ENCODE measurements around the gene HES2. TPM values are rescaled to one million over a fixed set of nuclear protein-coding genes. Genes with fewer than 3 reads are reported as not detected.
A peak's percentile ranks its signal among the peaks of the same experiment; 100 is the strongest.
"Not testable (repeated sequence)": the region's sequence is repeated elsewhere in the genome, so short reads cannot be mapped to it uniquely, and the experiment has no call there.

HES2 gene
- polyA plus RNA-seq, 1 donor from 2014 or later: not detected

DNA sequence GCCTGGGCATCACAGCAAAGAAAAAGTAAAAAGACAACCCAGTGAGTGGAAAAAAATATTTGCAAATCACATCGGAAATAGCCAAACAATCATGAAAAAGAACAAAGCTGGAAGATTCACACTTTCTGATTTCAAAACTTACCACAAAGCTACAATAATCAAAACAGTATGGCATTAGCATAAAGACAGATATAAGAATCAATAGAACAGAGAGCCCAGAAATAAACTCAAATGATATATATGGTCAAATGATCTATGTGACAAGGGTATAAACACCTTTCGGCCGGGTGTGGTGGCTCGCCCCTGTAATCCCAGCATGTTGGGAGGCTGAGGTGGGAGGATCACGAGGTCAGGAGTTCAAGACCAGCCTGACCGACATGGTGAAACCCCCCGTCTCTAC is 39.7 kb downstream of the HES2 start:
- Mint-ChIP-seq H3K27me3 (no peaks in the 10 kb centered on the region), H3K4me3 (no peak overlapping the region), H3K9me3 (peaks cover 0 to 5% (median 0%) of the 10 kb centered on the region in 3 donors), H3K27ac (no peak overlapping the region), H3K36me3 (peaks cover 3% of the 10 kb centered on the region), H3K4me1 (peaks cover 0 to 2% (median 0%) of the 10 kb centered on the region in 3 donors)

- H3K9me3 Mint-ChIP-seq: peaks cover 0 to 5% (median 0%) of the 10 kb centered on the region in 3 donors
- H3K4me3 Mint-ChIP-seq: peak overlapping the region in 1 of 4 donors; percentile 23
- peaks cover 0 to 2% (median 0%) of the 10 kb centered on the region in 3 donors for H3K4me1 Mint-ChIP-seq
- no peaks in the 10 kb centered on the region for H3K27me3 Mint-ChIP-seq
- H3K36me3 Mint-ChIP-seq: peaks cover 1% of the 10 kb centered on the region
- H3K27ac Mint-ChIP-seq: no peak overlapping the region
Measured at GRCh38 chr1:6378096-6378746, 41.5 kb downstream of the HES2 start.

DNA sequence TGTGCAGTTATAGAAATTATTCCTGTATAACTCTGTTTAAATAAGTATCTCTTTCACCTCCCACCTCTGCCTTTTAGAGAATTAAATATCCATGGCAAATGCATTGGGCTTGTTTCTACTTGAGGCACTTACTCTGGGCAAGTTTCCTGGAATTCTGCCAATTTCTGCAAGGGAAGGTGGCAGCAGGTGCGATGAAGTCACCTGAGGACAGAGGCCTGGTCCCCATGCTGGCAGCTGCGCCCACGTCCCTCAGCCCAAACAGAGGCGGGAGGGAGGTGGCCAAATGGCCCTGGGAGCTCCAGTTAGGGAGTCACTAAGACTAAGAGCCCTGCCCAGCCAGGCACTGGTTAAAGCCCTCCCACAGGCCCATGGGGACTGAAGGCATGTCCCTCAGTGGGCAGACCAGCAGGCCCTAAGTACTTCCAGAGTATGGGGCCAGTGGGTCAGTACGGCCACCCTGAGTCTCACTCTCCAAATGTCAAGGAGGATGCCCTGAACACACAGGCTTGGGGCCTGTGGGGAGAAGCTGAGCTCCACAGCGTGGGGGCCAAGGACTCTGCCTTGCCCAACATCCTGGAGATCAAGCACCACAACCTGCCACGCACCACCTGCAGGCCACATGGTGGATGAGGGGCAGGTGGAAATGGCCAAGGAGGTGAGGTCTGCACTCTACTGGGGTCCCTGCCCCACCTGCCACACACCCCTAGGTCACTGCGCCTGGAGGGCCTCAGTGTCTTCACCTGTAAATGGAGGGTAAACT is 45.6 kb downstream of the HES2 start:
- Mint-ChIP-seq H3K4me3 (no peak overlapping the region), H3K27me3 (no peaks in the 10 kb centered on the region), H3K36me3 (no peaks in the 10 kb centered on the region), H3K27ac (no peak overlapping the region), H3K9me3 (peaks cover 0 to under 1% (median 0%) of the 10 kb centered on the region in 3 donors), H3K4me1 (peaks cover 0 to under 1% (median 0%) of the 10 kb centered on the region in 3 donors)

DNA sequence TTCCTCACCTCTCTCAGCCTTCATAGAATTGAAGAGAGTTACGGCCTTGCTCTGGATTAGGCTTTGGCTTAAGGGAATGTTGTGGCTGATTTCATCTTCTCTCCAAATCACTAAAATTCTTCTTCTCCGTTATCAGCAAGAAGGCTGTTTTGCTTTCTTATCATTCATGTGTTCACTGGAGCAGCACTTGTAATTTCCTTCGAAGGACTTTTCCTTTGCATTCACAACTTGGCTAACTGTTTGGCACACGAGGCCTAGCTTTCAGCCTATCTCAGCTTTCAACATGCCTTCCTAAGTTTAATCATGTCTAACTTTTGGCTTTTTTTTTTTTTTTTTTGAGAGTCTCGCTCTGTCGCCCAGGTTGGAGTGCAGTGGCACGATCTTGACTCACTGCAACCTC is 47.5 kb downstream of the HES2 start:
- not testable (repeated sequence) for H3K27me3 Mint-ChIP-seq, H3K9me3 Mint-ChIP-seq, H3K36me3 Mint-ChIP-seq, H3K4me1 Mint-ChIP-seq, H3K4me3 Mint-ChIP-seq, H3K27ac Mint-ChIP-seq

DNA sequence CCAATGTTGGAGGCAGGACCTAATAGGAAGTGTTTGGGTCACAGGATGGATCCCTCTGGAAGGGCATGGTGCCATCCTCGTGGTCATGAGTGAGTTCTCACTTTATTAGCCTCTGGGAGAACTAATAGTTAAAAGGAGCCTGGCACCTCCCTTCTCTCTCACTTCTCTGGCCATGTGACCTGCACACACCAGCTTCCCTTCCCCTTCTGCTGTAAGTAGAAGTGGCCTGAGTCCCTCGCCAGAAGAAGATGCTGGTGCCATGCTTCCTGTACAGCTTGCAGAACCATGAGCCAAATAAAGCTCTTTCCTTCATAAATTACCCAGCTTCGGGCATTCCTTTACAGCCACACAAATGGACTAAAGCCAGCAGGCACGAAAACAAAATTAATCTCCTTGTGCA is 49.7 kb downstream of the HES2 start:
- no peaks in the 10 kb centered on the region for H3K36me3 Mint-ChIP-seq
- H3K27ac Mint-ChIP-seq: peak overlapping the region in 1 of 3 donors; percentile 85
- H3K4me3 Mint-ChIP-seq: no peak overlapping the region
- H3K27me3 Mint-ChIP-seq: no peaks in the 10 kb centered on the region
- H3K9me3 Mint-ChIP-seq: no peaks in the 10 kb centered on the region
- H3K4me1 Mint-ChIP-seq: no peaks in the 10 kb centered on the region

GRCh38 chr1:6367381-6368012 is 52.2 kb downstream of the HES2 start:
- Mint-ChIP-seq H3K27ac (no peak overlapping the region), H3K27me3 (no peaks in the 10 kb centered on the region), H3K9me3 (no peaks in the 10 kb centered on the region), H3K36me3 (peaks cover 1% of the 10 kb centered on the region), H3K4me3 (no peak overlapping the region), H3K4me1 (peaks cover 0 to 5% (median 2%) of the 10 kb centered on the region in 3 donors)

DNA sequence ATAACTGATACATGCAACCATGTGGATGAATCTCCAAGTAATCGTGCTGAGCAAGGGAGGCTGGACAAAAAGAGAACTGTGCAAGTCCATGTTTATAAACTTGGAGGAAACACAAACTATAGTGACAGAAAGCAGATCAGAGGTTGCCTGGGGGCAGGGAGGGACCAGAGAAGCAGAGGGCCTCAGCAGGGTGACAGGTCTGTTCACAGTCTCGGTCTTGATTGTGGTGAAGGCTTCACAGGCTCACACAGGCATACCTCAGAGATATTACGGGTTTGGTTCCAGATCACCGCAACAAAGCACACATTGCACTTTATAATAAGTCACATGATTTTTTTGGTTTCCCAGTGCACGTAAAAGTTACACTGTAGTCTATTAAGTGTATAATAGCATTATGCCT is 54.7 kb downstream of the HES2 start:
- Mint-ChIP-seq H3K27me3 (no peaks in the 10 kb centered on the region), H3K9me3 (no peaks in the 10 kb centered on the region), H3K4me1 (peaks cover 0 to 7% (median 5%) of the 10 kb centered on the region in 3 donors), H3K36me3 (peaks cover 1% of the 10 kb centered on the region), H3K4me3 (no peak overlapping the region), H3K27ac (no peak overlapping the region)

DNA sequence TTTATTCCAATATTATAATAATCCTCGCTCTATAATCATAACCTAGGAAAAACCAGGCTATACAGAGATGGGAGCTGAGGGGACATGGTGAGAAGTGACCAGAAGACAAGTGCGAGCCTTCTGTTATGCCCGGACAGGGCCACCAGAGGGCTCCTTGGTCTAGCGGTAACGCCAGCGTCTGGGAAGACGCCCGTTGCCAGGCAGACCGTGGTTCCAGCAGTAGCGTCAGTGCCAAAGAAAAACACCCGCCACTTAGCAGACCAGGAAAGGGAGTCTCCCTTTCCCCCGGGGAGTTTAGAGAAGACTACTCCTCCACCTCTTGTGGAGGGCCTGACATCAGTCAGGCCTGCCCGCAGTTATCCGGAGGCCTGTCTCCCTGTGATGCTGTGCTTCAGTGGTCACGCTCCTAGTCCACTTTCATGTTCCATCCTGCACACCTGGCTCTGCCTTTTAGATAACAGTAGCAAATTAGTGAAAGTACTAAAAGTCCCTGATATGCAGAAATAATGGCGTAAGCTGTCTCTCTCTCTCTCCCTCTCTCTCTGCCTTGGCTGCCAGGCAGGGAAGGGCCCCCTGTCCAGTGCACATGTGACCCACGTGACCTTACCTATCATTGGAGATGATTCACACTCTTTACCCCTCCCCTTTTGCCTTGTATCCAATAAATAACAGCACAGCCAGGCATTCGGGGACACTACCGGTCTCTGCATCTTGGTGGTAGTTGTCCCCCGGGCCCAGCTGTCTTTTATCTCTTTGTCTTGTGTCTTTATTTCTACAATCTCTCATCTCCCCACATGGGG is 56.4 kb downstream of the HES2 start:
- Mint-ChIP-seq H3K4me3 (peak overlapping the region in 1 of 4 donors; percentile 45), H3K4me1 (peaks cover 6 to 12% (median 12%) of the 10 kb centered on the region in 3 donors), H3K27ac (peak overlapping the region in 1 of 3 donors; percentile 71)
- H3K27me3 Mint-ChIP-seq, H3K36me3 Mint-ChIP-seq, H3K9me3 Mint-ChIP-seq: not testable (repeated sequence)

Other genes with a start within 250 kb of the HES2 start
- not detected for gene CHD5, start 239.6 kb downstream of the HES2 start, polyA plus RNA-seq
- gene RPL22, start 220.3 kb downstream of the HES2 start, polyA plus RNA-seq: 302 TPM
- gene RNF207, start 213.8 kb downstream of the HES2 start, polyA plus RNA-seq: 0.23 TPM
- gene ICMT, start 184.0 kb downstream of the HES2 start, polyA plus RNA-seq: 14.2 TPM
- not detected for gene HES3, start 175.7 kb downstream of the HES2 start, polyA plus RNA-seq
- 0.06 TPM for gene GPR153, start 158.8 kb downstream of the HES2 start, polyA plus RNA-seq
- 3.8 TPM for gene ACOT7, start 26.2 kb downstream of the HES2 start, polyA plus RNA-seq
- not detected for gene ESPN, start 4.9 kb upstream of the HES2 start, polyA plus RNA-seq
- gene TNFRSF25, start 46.3 kb upstream of the HES2 start, polyA plus RNA-seq: 2.3 TPM
- not detected for gene PLEKHG5, start 71.7 kb upstream of the HES2 start, polyA plus RNA-seq
- 18.1 TPM for gene NOL9, start 134.6 kb upstream of the HES2 start, polyA plus RNA-seq
- not detected for gene TAS1R1, start 135.4 kb upstream of the HES2 start, polyA plus RNA-seq
- 21.4 TPM for gene ZBTB48, start 160.1 kb upstream of the HES2 start, polyA plus RNA-seq
- gene KLHL21, start 182.9 kb upstream of the HES2 start, polyA plus RNA-seq: 12.1 TPM
- gene PHF13, start 193.8 kb upstream of the HES2 start, polyA plus RNA-seq: 5.3 TPM
- gene THAP3, start 204.9 kb upstream of the HES2 start, polyA plus RNA-seq: 28.4 TPM

Data from IgD-negative memory B cell (primary cell).